Thoracic aorta (tissue), 2 donors: ENCODE measurements around the gene SAMD10. TPM values are rescaled to one million over a fixed set of nuclear protein-coding genes. Genes with fewer than 3 reads are reported as not detected.

ENCODE experiments used
- ATAC-seq: fragments of 150-250 bp; one replicate; pipeline ENCODE4 v1.8.0; 2017; ENCODE audit warnings: low read depth; ENCODE audit not compliant: insufficient number of reproducible peaks, low FRiP score
- DNase-seq: peaks from one replicate; pipeline ENCODE4 v3.0.0-alpha.2; 2020; ENCODE audit warnings: low spot score
- H3K27ac ChIP-seq, 2 donors: fragments of 200-600 bp; sonication (generic); 1 replicate in 1 of 2; 2 replicates in 1 of 2; pipeline ENCODE4 v1.5.1; 2016; ENCODE audit warnings: mild to moderate bottlenecking in 2 of 2, moderate library complexity in 2 of 2
- H3K27me3 ChIP-seq: fragments of 200-600 bp; sonication (generic); replicated peaks from 2 replicates; pipeline ENCODE4 v1.6.0; 2016; ENCODE audit warnings: mild to moderate bottlenecking; ENCODE audit not compliant: insufficient read depth
- H3K36me3 ChIP-seq: fragments of 200-600 bp; sonication (generic); one replicate; pipeline ENCODE4 v1.5.1; 2016
- H3K4me1 ChIP-seq, 2 donors: fragments of 200-600 bp; sonication (generic); 1 replicate in 1 of 2; 2 replicates in 1 of 2; pipeline versions ENCODE4 v1.5.1 to v1.6.0; 2016; ENCODE audit warnings: low read depth in 2 of 2, mild to moderate bottlenecking in 1 of 2; ENCODE audit not compliant: control insufficient read depth in 1 of 2
- H3K4me3 ChIP-seq: fragments of 200-600 bp; sonication (generic); 2 replicates; pipeline ENCODE4 v1.5.1; 2016; ENCODE audit warnings: mild to moderate bottlenecking
- H3K9me3 ChIP-seq: fragments of 200-600 bp; sonication (generic); 2 replicates; pipeline ENCODE4 v1.5.1; 2016
- CTCF ChIP-seq: fragments of 200-600 bp; sonication (generic); IDR thresholded peaks from one replicate; pipeline ENCODE4 v1.5.1; 2019; ENCODE audit warnings: antibody characterized with exemption
- total RNA-seq, 2 donors: library from RNA; depleted of rRNA; stranded (reverse); fragments of >200 nt; gene quantifications; one replicate each; pipeline versions ENCODE4 v1.1.0 to v1.2.3, GENCODE V29; 2016

The SAMD10 gene
- total RNA-seq, 2 donors from 2014 or later, result 0.78 to 3.0 TPM

- Histone ChIP-seq H3K36me3 (peaks cover 83% of the 10 kb centered on the region), H3K4me3 (no peak overlapping the region), H3K9me3 (no peaks in the 10 kb centered on the region), H3K27ac (no peak overlapping the region), H3K4me1 (no peaks in the 10 kb centered on the region), H3K27me3 (no peaks in the 10 kb centered on the region)
- TF ChIP-seq CTCF, result no peak
- DNase-seq (no peak), ATAC-seq (no peak)
Measured at GRCh38 chr20:64000906-64001305, 21.5 kb upstream of the SAMD10 start.

- TF ChIP-seq CTCF, result no peak
- ATAC-seq (no peak), DNase-seq (no peak)
- Histone ChIP-seq H3K27me3 (no peaks in the 10 kb centered on the region), H3K9me3 (no peaks in the 10 kb centered on the region), H3K36me3 (peaks cover 31% of the 10 kb centered on the region), H3K27ac (no peak overlapping the region), H3K4me3 (no peak overlapping the region), H3K4me1 (peaks cover 17 to 33% of the 10 kb centered on the region in 2 donors)
Measured at GRCh38 chr20:63982937-63983336, 3.5 kb upstream of the SAMD10 start.

- Histone ChIP-seq H3K4me3 (peak within 1 kb of the TSS; percentile 96), H3K9me3 (no peaks in the 10 kb centered on the region), H3K27me3 (no peaks in the 10 kb centered on the region), H3K4me1 (peaks cover 17 to 33% of the 10 kb centered on the region in 2 donors), H3K27ac (peak within 1 kb of the TSS; percentile 77 to 81), H3K36me3 (peaks cover 20% of the 10 kb centered on the region)
- peak; percentile 64 for TF ChIP-seq CTCF
- DNase-seq (peak; percentile 70), ATAC-seq (peak; percentile 74)
Measured at GRCh38 chr20:63980806-63981728, 1.6 kb upstream of the SAMD10 start, which contains the start of gene PRPF6. PRPF6 (plus strand) TSS chr20:63981132; CDS start chr20:63981246, 114 bp downstream.

GRCh38 chr20:63980317-63980805 is 919 bp upstream of the SAMD10 start:
- Histone ChIP-seq H3K36me3 (peaks cover 13% of the 10 kb centered on the region), H3K4me1 (peaks cover 17 to 33% of the 10 kb centered on the region in 2 donors), H3K27me3 (no peaks in the 10 kb centered on the region), H3K9me3 (no peaks in the 10 kb centered on the region), H3K4me3 (peak overlapping the region; percentile 96), H3K27ac (peak overlapping the region; percentile 44 to 77)
- DNase-seq (no peak), ATAC-seq (peak; percentile 10)
- no peak for TF ChIP-seq CTCF

GRCh38 chr20:63979229-63979556 is 249 bp downstream of the SAMD10 start:
- H3K4me3 ChIP-seq, result peak overlapping the region; percentile 96
- DNase-seq, result no peak
- TF ChIP-seq CTCF, result no peak
- peaks cover 3% of the 10 kb centered on the region for H3K36me3 ChIP-seq
- peaks cover 17 to 39% of the 10 kb centered on the region in 2 donors for H3K4me1 ChIP-seq
- no peak for ATAC-seq
- no peaks in the 10 kb centered on the region for H3K27me3 ChIP-seq
- H3K9me3 ChIP-seq, result no peaks in the 10 kb centered on the region
- no peak overlapping the region for H3K27ac ChIP-seq
